Calu3 (cell line): Measurements from ENCODE around the gene CRYGN. TPM values are rescaled to one million over a fixed set of nuclear protein-coding genes. Genes with fewer than 3 reads are reported as not detected.

Experiments used
- BruUV-seq: library from RNA; stranded (reverse); fragments of 400-500 nt; replicated peaks from 2 replicates; lab custom pipeline; 2021; lab: Mats Ljungman, UMichigan
- CTCF ChIA-PET: fragments of 300-600 bp; sonication (Branson Sonifier 250); formaldehyde crosslinking; loops from one replicate; lab custom pipeline; 2022; ENCODE audit warnings: antibody characterized with exemption; lab: Charles Lee
- DNase-seq: peaks from one replicate; pipeline ENCODE4 v3.0.0; 2022
- H3K27ac Mint-ChIP-seq: one replicate; pipeline ENCODE4 v1.8.0; 2022; ENCODE audit warnings: mixed read lengths; ENCODE audit not compliant: unreplicated experiment
- H3K27me3 Mint-ChIP-seq: one replicate; pipeline ENCODE4 v1.8.0; 2022; ENCODE audit warnings: mixed read lengths; ENCODE audit not compliant: unreplicated experiment
- H3K36me3 Mint-ChIP-seq: one replicate; pipeline ENCODE4 v1.8.0; 2022; ENCODE audit warnings: mild to moderate bottlenecking, moderate library complexity, mixed read lengths; ENCODE audit not compliant: insufficient read depth, unreplicated experiment
- H3K4me1 Mint-ChIP-seq: one replicate; pipeline ENCODE4 v1.8.0; 2022; ENCODE audit warnings: mild to moderate bottlenecking, low read depth, mixed read lengths; ENCODE audit not compliant: unreplicated experiment
- H3K4me3 Mint-ChIP-seq: one replicate; pipeline ENCODE4 v1.8.0; 2022; ENCODE audit warnings: mild to moderate bottlenecking, low read depth, moderate library complexity, mixed read lengths; ENCODE audit not compliant: unreplicated experiment
- H3K9me3 Mint-ChIP-seq: one replicate; pipeline ENCODE4 v1.8.0; 2022; ENCODE audit warnings: low read depth, mixed read lengths; ENCODE audit not compliant: unreplicated experiment
- CTCF ChIP-seq: fragments of 200-600 bp; IDR thresholded peaks from one replicate; pipeline ENCODE4 v1.8.0; 2022; ENCODE audit warnings: antibody characterized with exemption; ENCODE audit not compliant: unreplicated experiment
- intact Hi-C: fragments of 100-400 bp; cut with micrococcal nuclease; formaldehyde crosslinking; loops from one replicate; pipeline ENCODE4 v1.10.0; 2022; ENCODE audit not compliant: unreplicated experiment
- total RNA-seq: library from RNA; stranded (reverse); gene quantifications from 2 replicates; pipeline ENCODE4 v1.2.3, GENCODE V29; 2022

The CRYGN gene
- total RNA-seq, 1 experiment from 2014 or later, result not detected

- no peak for TF ChIP-seq CTCF
- Mint-ChIP-seq H3K27me3 (peaks cover 68% of the 10 kb centered on the region), H3K4me1 (no peaks in the 10 kb centered on the region), H3K27ac (no peak overlapping the region), H3K9me3 (no peaks in the 10 kb centered on the region), H3K36me3 (no peaks in the 10 kb centered on the region), H3K4me3 (no peak overlapping the region)
- intact Hi-C loops, result no loop called here
- DNase-seq, result no peak
- CTCF ChIA-PET, result no interaction called here
- BruUV-seq, result no TSS peak
These were observed 1.9 kb downstream of the CRYGN start for GRCh38 chr7:151437866-151438516.

GRCh38 chr7:151437159-151437553 lies 2.8 kb downstream of the CRYGN start:
- no TSS peak for BruUV-seq
- CTCF ChIA-PET, result interaction anchor here (0.6 kb wide), 1 partner anchor 188 kb away, joined by 8 read pairs; no protein-coding TSS in a partner anchor
- Mint-ChIP-seq H3K4me3 (no peak overlapping the region), H3K9me3 (no peaks in the 10 kb centered on the region), H3K27me3 (peaks cover 64% of the 10 kb centered on the region), H3K36me3 (no peaks in the 10 kb centered on the region), H3K4me1 (no peaks in the 10 kb centered on the region), H3K27ac (no peak overlapping the region)
- intact Hi-C loops, result no loop called here
- TF ChIP-seq CTCF, result no peak
- DNase-seq, result no peak

- H3K27ac Mint-ChIP-seq, result no peak overlapping the region
- DNase-seq, result no peak
- no TSS peak for BruUV-seq
- intact Hi-C loops, result no loop called here
- CTCF ChIA-PET, result interaction anchor here (0.6 kb wide), 1 partner anchor 187 kb away, joined by 8 read pairs; no protein-coding TSS in a partner anchor
- H3K36me3 Mint-ChIP-seq, result no peaks in the 10 kb centered on the region
- H3K4me3 Mint-ChIP-seq, result no peak overlapping the region
- peaks cover 58% of the 10 kb centered on the region for H3K27me3 Mint-ChIP-seq
- H3K4me1 Mint-ChIP-seq, result no peaks in the 10 kb centered on the region
- no peaks in the 10 kb centered on the region for H3K9me3 Mint-ChIP-seq
- no peak for TF ChIP-seq CTCF
These were observed 3.3 kb downstream of the CRYGN start for GRCh38 chr7:151436446-151437158.

- Mint-ChIP-seq H3K36me3 (no peaks in the 10 kb centered on the region), H3K9me3 (no peaks in the 10 kb centered on the region), H3K27me3 (peaks cover 52% of the 10 kb centered on the region), H3K4me3 (no peak overlapping the region), H3K4me1 (no peaks in the 10 kb centered on the region), H3K27ac (no peak overlapping the region)
- no peak for DNase-seq
- CTCF ChIA-PET, result no interaction called here
- BruUV-seq, result no TSS peak
- intact Hi-C loops, result no loop called here
- no peak for TF ChIP-seq CTCF
These were observed 4.0 kb downstream of the CRYGN start for GRCh38 chr7:151435971-151436370.
